Esophagus squamous epithelium (tissue), 4 donors: Measurements from ENCODE around the gene PRSS27.

Experiments used
- CTCF ChIP-seq, 6 experiments: fragments of 450-650 bp in 4 of 6; fragments of 200-600 bp in 2 of 6; sonication (generic) in 2 of 6; IDR thresholded peaks; one replicate each; pipeline ENCODE4 v1.5.1; 2016 to 2019; ENCODE audit warnings: antibody characterized with exemption in 6 of 6, mild to moderate bottlenecking in 4 of 6, moderate library complexity in 4 of 6
- POLR2A ChIP-seq, 4 donors: fragments of 450-650 bp; IDR thresholded peaks; one replicate each; pipeline ENCODE4 v1.6.1; 2017; ENCODE audit warnings: antibody characterized with exemption in 4 of 4, mild to moderate bottlenecking in 4 of 4, moderate library complexity in 3 of 4

GRCh38 chr16:2753733-2754020 is 33.7 kb upstream of the PRSS27 start:
- TF ChIP-seq CTCF (IDR thresholded peaks at IDR 0.05) (no peak), POLR2A (IDR thresholded peaks at IDR 0.05) (no peak)
